NCI-H82 treated with DMSO at 0.1 percent for 48 hours (cell line): ENCODE results near the gene NPHP4.
"Not testable (repeated sequence)": the region's sequence is repeated elsewhere in the genome, so short reads cannot be mapped to it uniquely, and the experiment has no call there.

Experiments used
- DNase-seq: peaks from one replicate; lab custom pipeline; 2025; ENCODE audit not compliant: unreplicated experiment; lab: John Stamatoyannopoulos, UW

The NPHP4 gene

GRCh38 chr1:5898266-5898665 lies 94.0 kb downstream of the NPHP4 start:
- DNase-seq = no peak

- no peak for DNase-seq
These were observed 95.2 kb downstream of the NPHP4 start for GRCh38 chr1:5896706-5897660.

- no peak for DNase-seq
These were observed 96.5 kb downstream of the NPHP4 start for GRCh38 chr1:5895446-5896406.

- DNase-seq = not testable (repeated sequence)
These were observed 98.4 kb downstream of the NPHP4 start for GRCh38 chr1:5893699-5894278.

- no peak for DNase-seq
These were observed 99.9 kb downstream of the NPHP4 start for GRCh38 chr1:5892329-5892728.

- no peak for DNase-seq
These were observed 100.5 kb downstream of the NPHP4 start for GRCh38 chr1:5891736-5892135.

- DNase-seq = no peak
These were observed 101.1 kb downstream of the NPHP4 start for GRCh38 chr1:5891137-5891536.

GRCh38 chr1:5890346-5891106 lies 101.7 kb downstream of the NPHP4 start:
- DNase-seq = no peak

- DNase-seq = no peak
These were observed 102.3 kb downstream of the NPHP4 start for GRCh38 chr1:5889901-5890300.

GRCh38 chr1:5889462-5889861 lies 102.8 kb downstream of the NPHP4 start:
- DNase-seq = no peak

- DNase-seq = no peak
These were observed 103.5 kb downstream of the NPHP4 start for GRCh38 chr1:5888606-5889211.

- no peak for DNase-seq
These were observed 104.3 kb downstream of the NPHP4 start for GRCh38 chr1:5887971-5888361.

GRCh38 chr1:5887349-5887970 lies 104.8 kb downstream of the NPHP4 start:
- no peak for DNase-seq

GRCh38 chr1:5886541-5887348 lies 105.5 kb downstream of the NPHP4 start:
- DNase-seq = no peak

GRCh38 chr1:5886140-5886483 lies 106.1 kb downstream of the NPHP4 start:
- no peak for DNase-seq

GRCh38 chr1:5885471-5886139 lies 106.6 kb downstream of the NPHP4 start:
- no peak for DNase-seq

- no peak for DNase-seq
These were observed 108.1 kb downstream of the NPHP4 start for GRCh38 chr1:5884110-5884509.
